VCaP (cell line): ENCODE results near the gene DIRAS1.
"Not testable (repeated sequence)": the region's sequence is repeated elsewhere in the genome, so short reads cannot be mapped to it uniquely, and the experiment has no call there.

Experiments
- H3K27ac ChIP-seq: fragments of 450-650 bp; 2 replicates; pipeline ENCODE4 v1.5.1; 2017
- CTCF ChIP-seq: fragments of 450-650 bp; conservative IDR thresholded peaks from 2 replicates; pipeline ENCODE4 v1.5.1; 2017; ENCODE audit warnings: mild to moderate bottlenecking, moderate library complexity

DIRAS1 gene

DNA sequence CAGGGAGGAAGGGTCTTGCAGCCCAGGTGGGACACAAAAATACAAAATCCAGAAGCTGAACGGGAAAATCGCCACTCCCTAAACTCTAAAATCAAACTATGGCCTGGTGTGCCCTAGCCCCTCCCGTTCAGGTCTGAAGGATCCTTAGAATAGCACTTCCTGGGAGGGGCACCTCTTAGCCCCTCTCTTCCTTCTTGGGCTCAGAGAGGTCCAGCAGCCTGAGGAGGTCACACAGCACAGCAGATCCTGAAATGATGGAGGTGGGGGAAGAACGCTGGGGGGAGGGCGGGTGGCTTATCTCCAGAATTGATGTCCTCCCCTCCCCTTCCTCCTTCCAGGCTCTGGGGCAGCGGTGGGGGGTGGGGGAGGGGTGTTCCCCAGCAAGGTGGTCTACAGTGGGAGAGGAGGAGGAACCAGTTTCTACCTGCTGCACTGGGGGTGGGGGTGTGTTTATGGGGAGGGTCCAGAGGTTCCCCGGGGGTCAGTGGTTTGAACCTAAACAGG is 1.9 kb downstream of the DIRAS1 start:
- no peak for TF ChIP-seq CTCF
- H3K27ac ChIP-seq: no peak overlapping the region

- no peak for TF ChIP-seq CTCF
- H3K27ac ChIP-seq: no peak overlapping the region
Measured at GRCh38 chr19:2717638-2718541, 3.3 kb downstream of the DIRAS1 start.

GRCh38 chr19:2716722-2717637 is 4.2 kb downstream of the DIRAS1 start:
- H3K27ac ChIP-seq: no peak overlapping the region
- no peak for TF ChIP-seq CTCF

DNA sequence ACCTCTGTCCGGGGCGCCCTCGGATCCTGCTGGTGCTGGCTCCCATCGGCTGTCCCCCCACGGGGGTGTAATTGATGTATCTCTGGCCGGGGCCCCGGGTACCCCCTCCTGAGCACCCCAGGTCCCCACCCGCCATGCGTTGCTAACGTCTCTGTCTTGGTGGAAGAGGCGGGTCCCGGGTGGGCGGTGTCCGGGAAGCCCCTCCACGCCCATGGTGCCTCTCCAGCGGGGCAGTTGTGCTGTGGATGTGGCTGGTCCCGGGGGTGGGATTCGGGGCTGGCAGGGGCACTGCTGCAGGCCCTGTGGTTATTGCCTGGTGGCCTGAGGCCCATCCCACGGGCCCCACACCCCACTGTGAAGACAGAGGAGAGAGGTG is 4.9 kb downstream of the DIRAS1 start:
- no peak overlapping the region for H3K27ac ChIP-seq
- no peak for TF ChIP-seq CTCF

DNA sequence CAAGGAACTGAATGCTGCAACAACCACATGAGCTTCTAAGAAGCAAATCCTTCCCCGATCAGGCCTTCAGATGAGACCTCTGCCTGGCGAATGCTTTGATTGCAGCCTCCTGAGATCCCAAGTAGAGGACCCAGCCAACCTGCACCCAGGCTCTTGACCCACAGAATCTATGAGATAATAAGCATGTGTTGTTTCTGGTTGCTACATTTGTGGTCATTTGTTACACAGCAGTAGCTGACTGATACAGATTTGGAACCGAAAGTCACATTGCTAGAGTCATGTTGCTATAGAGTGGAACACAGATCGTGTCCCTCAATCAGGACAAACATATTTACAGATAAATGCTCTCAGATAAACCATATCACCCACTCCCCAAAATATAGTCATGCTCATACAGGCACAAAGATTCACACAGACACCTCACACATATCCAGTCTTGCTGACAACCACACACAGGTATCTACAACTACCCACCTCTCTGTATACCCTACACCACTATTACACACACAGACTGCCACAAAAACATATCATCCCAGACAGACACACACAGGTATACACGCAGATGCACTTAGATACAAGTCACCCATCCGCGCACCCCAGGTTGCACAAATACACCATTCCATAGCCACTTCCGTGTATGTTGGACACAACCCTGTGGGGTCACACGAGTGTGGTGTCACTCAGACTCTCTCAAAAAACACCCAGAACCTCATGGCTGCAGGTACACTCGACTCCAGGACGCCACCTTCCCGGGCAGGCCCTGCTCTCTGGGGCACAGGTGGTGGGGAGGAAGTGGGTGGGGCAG is 5.5 kb downstream of the DIRAS1 start:
- no peak for TF ChIP-seq CTCF
- no peak overlapping the region for H3K27ac ChIP-seq

GRCh38 chr19:2714531-2715269 is 6.5 kb downstream of the DIRAS1 start:
- TF ChIP-seq CTCF: no peak
- H3K27ac ChIP-seq: no peak overlapping the region

DNA sequence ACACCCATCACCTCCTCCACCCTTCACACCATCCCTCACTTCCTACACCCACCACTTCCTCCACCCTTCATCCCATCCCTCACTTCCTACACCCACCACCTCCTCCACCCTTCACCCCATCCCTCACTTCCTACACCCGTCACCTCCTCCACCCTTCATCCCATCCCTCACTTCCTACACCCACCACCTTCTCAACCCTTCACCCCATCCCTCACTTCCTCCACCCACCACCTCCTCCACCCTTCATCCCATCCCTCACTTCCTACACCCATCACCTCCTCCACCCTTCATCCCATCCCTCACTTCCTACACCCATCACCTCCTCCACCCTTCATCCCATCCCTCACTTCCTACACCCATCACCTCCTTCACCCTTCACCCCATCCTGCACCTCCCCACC is 7.1 kb downstream of the DIRAS1 start:
- H3K27ac ChIP-seq: not testable (repeated sequence)

GRCh38 chr19:2713170-2713569 is 8.0 kb downstream of the DIRAS1 start:
- not testable (repeated sequence) for H3K27ac ChIP-seq
